PC-9 (cell line): ENCODE results near the gene APEH.
"Not testable (repeated sequence)": the region's sequence is repeated elsewhere in the genome, so short reads cannot be mapped to it uniquely, and the experiment has no call there.

ENCODE experiments used
- EZH2 ChIP-seq: fragments of 200-600 bp; sonication (generic); IDR thresholded peaks from 2 replicates; pipeline ENCODE4 v1.8.0; 2017; ENCODE audit warnings: antibody characterized with exemption, low read depth
- TF ChIP-seq, protein P1 (sequence below): fragments of 200-600 bp; sonication (generic); conservative IDR thresholded peaks from 2 replicates; pipeline ENCODE4 v1.6.1; 2017; ENCODE audit warnings: mixed run types, antibody characterized with exemption, mild to moderate bottlenecking, moderate library complexity

GRCh38 chr3:49684453-49684852 is 10.3 kb downstream of the APEH start:
- TF ChIP-seq, protein P1, sequence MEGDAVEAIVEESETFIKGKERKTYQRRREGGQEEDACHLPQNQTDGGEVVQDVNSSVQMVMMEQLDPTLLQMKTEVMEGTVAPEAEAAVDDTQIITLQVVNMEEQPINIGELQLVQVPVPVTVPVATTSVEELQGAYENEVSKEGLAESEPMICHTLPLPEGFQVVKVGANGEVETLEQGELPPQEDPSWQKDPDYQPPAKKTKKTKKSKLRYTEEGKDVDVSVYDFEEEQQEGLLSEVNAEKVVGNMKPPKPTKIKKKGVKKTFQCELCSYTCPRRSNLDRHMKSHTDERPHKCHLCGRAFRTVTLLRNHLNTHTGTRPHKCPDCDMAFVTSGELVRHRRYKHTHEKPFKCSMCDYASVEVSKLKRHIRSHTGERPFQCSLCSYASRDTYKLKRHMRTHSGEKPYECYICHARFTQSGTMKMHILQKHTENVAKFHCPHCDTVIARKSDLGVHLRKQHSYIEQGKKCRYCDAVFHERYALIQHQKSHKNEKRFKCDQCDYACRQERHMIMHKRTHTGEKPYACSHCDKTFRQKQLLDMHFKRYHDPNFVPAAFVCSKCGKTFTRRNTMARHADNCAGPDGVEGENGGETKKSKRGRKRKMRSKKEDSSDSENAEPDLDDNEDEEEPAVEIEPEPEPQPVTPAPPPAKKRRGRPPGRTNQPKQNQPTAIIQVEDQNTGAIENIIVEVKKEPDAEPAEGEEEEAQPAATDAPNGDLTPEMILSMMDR = not testable (repeated sequence)
- TF ChIP-seq EZH2 = not testable (repeated sequence)
